Naive thymus-derived CD8-positive, alpha-beta T cell (primary cell): ENCODE results near the gene NRG4. TPM values are rescaled to one million over a fixed set of nuclear protein-coding genes. Genes with fewer than 3 reads are reported as not detected.

Experiments used
- polyA plus RNA-seq, 3 donors: library from polyadenylated mRNA; unstranded; fragments of 300-500 nt; fragmentation: Illumina TruSeq; gene quantifications; one replicate each; pipeline ENCODE4 v1.2.3, GENCODE V29; 2021
- total RNA-seq, 8 experiments: library from RNA in 2 of 8; stranded (reverse) in 2 of 8; gene quantifications; one replicate each; pipeline ENCODE4 v1.2.3 and lab custom pipeline; 2021 to 2026

Gene NRG4
- total and polyA plus RNA-seq, 5 experiments from 2014 or later, result not detected

Other genes with a start within 250 kb of the NRG4 start
- 10 to 100 TPM; 26.3 to 27.3 TPM for gene UBE2Q2, start 169.0 kb downstream of the NRG4 start, total RNA-seq
- 10 to 100 TPM; 18.7 to 25.7 (median 23.0) TPM for gene UBE2Q2, start 169.0 kb downstream of the NRG4 start, polyA plus RNA-seq
- 10 to 100 TPM; 22.2 to 24.8 TPM for gene FBXO22, start 108.5 kb downstream of the NRG4 start, total RNA-seq
- 10 to 100 TPM; 16.6 to 18.3 (median 16.8) TPM for gene FBXO22, start 108.5 kb downstream of the NRG4 start, polyA plus RNA-seq
- not detected for gene TMEM266, start 47.6 kb upstream of the NRG4 start, total RNA-seq
- gene TMEM266, start 47.6 kb upstream of the NRG4 start, polyA plus RNA-seq, result not detected